ENCODE results near the gene ARHGEF17. TPM values are rescaled to one million over a fixed set of nuclear protein-coding genes. Genes with fewer than 3 reads are reported as not detected.
A peak's percentile ranks its signal among the peaks of the same experiment; 100 is the strongest.

The ARHGEF17 gene
- total and polyA plus RNA-seq, 2 of the 13 experiments (the other 11 are each of a cell fraction or from before 2014, with no cell fraction given): 10.7 to 28.8 TPM

GRCh38 chr11:73323464-73323863, 15.4 kb downstream of the ARHGEF17 start (continued):
- TF ChIP-seq AHDC1 (CRISPR knock-in tag; IDR thresholded peaks at IDR 0.05; ENCODE audit: borderline replicate concordance) (no peak), HCFC1 (IDR thresholded peaks at IDR 0.05; ENCODE audit: low read depth, low read length) (no peak), ZSCAN22 (CRISPR knock-in tag; IDR thresholded peaks at IDR 0.05) (no peak), ZNF878 (CRISPR knock-in tag; IDR thresholded peaks at IDR 0.05) (no peak), ZBED4 (CRISPR knock-in tag; IDR thresholded peaks at IDR 0.05; ENCODE audit: borderline replicate concordance) (no peak), ZGPAT (CRISPR knock-in tag; IDR thresholded peaks at IDR 0.05) (peak; percentile 39; the same call in 1 of the 2 replicates), MTA1 (CRISPR knock-in tag; IDR thresholded peaks at IDR 0.05; ENCODE audit: borderline replicate concordance) (0 out of 2 replicates have a peak, but pooled peaks have one; percentile 37), PATZ1 (CRISPR knock-in tag; IDR thresholded peaks at IDR 0.05) (peak; percentile 90), ZNF33A (CRISPR knock-in tag; IDR thresholded peaks at IDR 0.05; ENCODE audit: borderline replicate concordance) (no peak), ZNF687 (CRISPR knock-in tag; IDR thresholded peaks at IDR 0.05) (peak; percentile 77), RXRB (CRISPR knock-in tag; IDR thresholded peaks at IDR 0.05; ENCODE audit: borderline replicate concordance) (peak; percentile 10; the same call in 1 of the 2 replicates)

Measured in HepG2 (cell line).